ENCODE data around the gene CMSS1.

The CMSS1 gene

GRCh38 chr3:99795573-99795972 is 22.1 kb upstream of the CMSS1 start:
- H3K36me3 ChIP-seq (ENCODE audit: control insufficient read depth in 2 of 2, insufficient read depth in 1 of 2, low read length in 2 of 2): no peaks in the 10 kb centered on the region
- no peaks in the 10 kb centered on the region for H3K9me3 ChIP-seq (ENCODE audit: control insufficient read depth, insufficient read depth, low read depth, low read length)
- H3K4me3 ChIP-seq (ENCODE audit: low read depth, low read length): no peak overlapping the region
- ChIA-PET POLR2A (no interaction called here), CTCF (no interaction called here)
- no peak overlapping the region for H3K27ac ChIP-seq (ENCODE audit: extremely low read depth, low read depth, low read length)
- H3K4me1 ChIP-seq (ENCODE audit: control insufficient read depth, insufficient read depth, low read length): no peaks in the 10 kb centered on the region
- TF ChIP-seq ZNF16 (tag by site-specific recombination; IDR thresholded peaks at IDR 0.05; ENCODE audit: low read depth) (no peak), ZNF10 (tag by site-specific recombination; IDR thresholded peaks at IDR 0.05) (no peak), SALL2 (tag by site-specific recombination; IDR thresholded peaks at IDR 0.05; ENCODE audit: borderline replicate concordance) (no peak), BCL11B (tag by site-specific recombination; IDR thresholded peaks at IDR 0.05; ENCODE audit: low read depth) (no peak), ZNF664 (tag by site-specific recombination; IDR thresholded peaks at IDR 0.05) (no peak), ZNF155 (tag by site-specific recombination; IDR thresholded peaks at IDR 0.05) (no peak), ZNF280D (tag by site-specific recombination; IDR thresholded peaks at IDR 0.05) (no peak), MZF1 (tag by site-specific recombination; IDR thresholded peaks at IDR 0.05; ENCODE audit: borderline replicate concordance) (no peak), ZNF560 (tag by site-specific recombination; IDR thresholded peaks at IDR 0.05; ENCODE audit: borderline replicate concordance) (no peak), ZNF2 (tag by site-specific recombination; IDR thresholded peaks at IDR 0.05) (no peak), ZNF423 (tag by site-specific recombination; IDR thresholded peaks at IDR 0.05) (no peak), ZNF404 (tag by site-specific recombination; IDR thresholded peaks at IDR 0.05) (no peak), GLIS1 (tag by site-specific recombination; IDR thresholded peaks at IDR 0.05) (no peak), ZNF658 (tag by site-specific recombination; IDR thresholded peaks at IDR 0.05) (no peak), ZNF792 (tag by site-specific recombination; IDR thresholded peaks at IDR 0.05) (no peak)
- TF ChIP-seq, protein P1, sequence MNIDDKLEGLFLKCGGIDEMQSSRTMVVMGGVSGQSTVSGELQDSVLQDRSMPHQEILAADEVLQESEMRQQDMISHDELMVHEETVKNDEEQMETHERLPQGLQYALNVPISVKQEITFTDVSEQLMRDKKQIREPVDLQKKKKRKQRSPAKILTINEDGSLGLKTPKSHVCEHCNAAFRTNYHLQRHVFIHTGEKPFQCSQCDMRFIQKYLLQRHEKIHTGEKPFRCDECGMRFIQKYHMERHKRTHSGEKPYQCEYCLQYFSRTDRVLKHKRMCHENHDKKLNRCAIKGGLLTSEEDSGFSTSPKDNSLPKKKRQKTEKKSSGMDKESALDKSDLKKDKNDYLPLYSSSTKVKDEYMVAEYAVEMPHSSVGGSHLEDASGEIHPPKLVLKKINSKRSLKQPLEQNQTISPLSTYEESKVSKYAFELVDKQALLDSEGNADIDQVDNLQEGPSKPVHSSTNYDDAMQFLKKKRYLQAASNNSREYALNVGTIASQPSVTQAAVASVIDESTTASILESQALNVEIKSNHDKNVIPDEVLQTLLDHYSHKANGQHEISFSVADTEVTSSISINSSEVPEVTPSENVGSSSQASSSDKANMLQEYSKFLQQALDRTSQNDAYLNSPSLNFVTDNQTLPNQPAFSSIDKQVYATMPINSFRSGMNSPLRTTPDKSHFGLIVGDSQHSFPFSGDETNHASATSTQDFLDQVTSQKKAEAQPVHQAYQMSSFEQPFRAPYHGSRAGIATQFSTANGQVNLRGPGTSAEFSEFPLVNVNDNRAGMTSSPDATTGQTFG (tag by site-specific recombination; IDR thresholded peaks at IDR 0.05; ENCODE audit: borderline replicate concordance): no peak
- TF ChIP-seq, protein P2, sequence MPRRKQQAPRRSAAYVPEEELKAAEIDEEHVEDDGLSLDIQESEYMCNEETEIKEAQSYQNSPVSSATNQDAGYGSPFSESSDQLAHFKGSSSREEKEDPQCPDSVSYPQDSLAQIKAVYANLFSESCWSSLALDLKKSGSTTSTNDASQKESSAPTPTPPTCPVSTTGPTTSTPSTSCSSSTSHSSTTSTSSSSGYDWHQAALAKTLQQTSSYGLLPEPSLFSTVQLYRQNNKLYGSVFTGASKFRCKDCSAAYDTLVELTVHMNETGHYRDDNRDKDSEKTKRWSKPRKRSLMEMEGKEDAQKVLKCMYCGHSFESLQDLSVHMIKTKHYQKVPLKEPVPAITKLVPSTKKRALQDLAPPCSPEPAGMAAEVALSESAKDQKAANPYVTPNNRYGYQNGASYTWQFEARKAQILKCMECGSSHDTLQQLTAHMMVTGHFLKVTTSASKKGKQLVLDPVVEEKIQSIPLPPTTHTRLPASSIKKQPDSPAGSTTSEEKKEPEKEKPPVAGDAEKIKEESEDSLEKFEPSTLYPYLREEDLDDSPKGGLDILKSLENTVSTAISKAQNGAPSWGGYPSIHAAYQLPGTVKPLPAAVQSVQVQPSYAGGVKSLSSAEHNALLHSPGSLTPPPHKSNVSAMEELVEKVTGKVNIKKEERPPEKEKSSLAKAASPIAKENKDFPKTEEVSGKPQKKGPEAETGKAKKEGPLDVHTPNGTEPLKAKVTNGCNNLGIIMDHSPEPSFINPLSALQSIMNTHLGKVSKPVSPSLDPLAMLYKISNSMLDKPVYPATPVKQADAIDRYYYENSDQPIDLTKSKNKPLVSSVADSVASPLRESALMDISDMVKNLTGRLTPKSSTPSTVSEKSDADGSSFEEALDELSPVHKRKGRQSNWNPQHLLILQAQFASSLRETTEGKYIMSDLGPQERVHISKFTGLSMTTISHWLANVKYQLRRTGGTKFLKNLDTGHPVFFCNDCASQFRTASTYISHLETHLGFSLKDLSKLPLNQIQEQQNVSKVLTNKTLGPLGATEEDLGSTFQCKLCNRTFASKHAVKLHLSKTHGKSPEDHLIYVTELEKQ (tag by site-specific recombination; IDR thresholded peaks at IDR 0.05; ENCODE audit: borderline replicate concordance): no peak

- no peaks in the 10 kb centered on the region for H3K36me3 ChIP-seq (ENCODE audit: control insufficient read depth in 2 of 2, insufficient read depth in 1 of 2, low read length in 2 of 2)
- H3K4me3 ChIP-seq (ENCODE audit: low read depth, low read length): no peak overlapping the region
- no peak overlapping the region for H3K27ac ChIP-seq (ENCODE audit: extremely low read depth, low read depth, low read length)
- CTCF ChIA-PET: no interaction called here
- H3K4me1 ChIP-seq (ENCODE audit: control insufficient read depth, insufficient read depth, low read length): no peaks in the 10 kb centered on the region
- POLR2A ChIA-PET: no interaction called here
- no peaks in the 10 kb centered on the region for H3K9me3 ChIP-seq (ENCODE audit: control insufficient read depth, insufficient read depth, low read depth, low read length)
- TF ChIP-seq ZFP69B (tag by site-specific recombination; IDR thresholded peaks at IDR 0.05) (no peak), ZNF843 (tag by site-specific recombination; IDR thresholded peaks at IDR 0.05) (no peak), ZNF121 (tag by site-specific recombination; IDR thresholded peaks at IDR 0.05) (no peak), ZNF791 (tag by site-specific recombination; IDR thresholded peaks at IDR 0.05) (no peak)
Measured at GRCh38 chr3:99799422-99799821, 18.2 kb upstream of the CMSS1 start.
